K562 (cell line): Measurements from ENCODE around the gene TXLNA. TPM values are rescaled to one million over a fixed set of nuclear protein-coding genes. Genes with fewer than 3 reads are reported as not detected.
A peak's percentile ranks its signal among the peaks of the same experiment; 100 is the strongest.

ENCODE experiments used
- HLTF ChIP-seq: fragments of 450-650 bp; IDR thresholded peaks from 2 replicates; pipeline ENCODE4 v1.6.1; 2016
- LCOR ChIP-seq: sonication (generic); formaldehyde crosslinking; IDR thresholded peaks from 2 replicates; pipeline ENCODE4 v1.8.0; 2022; ENCODE audit warnings: mild to moderate bottlenecking, missing genetic modification reagents
- MTA2 ChIP-seq: fragments of 450-650 bp; IDR thresholded peaks from 2 replicates; pipeline ENCODE4 v1.6.1; 2016; ENCODE audit warnings: low read depth
- MYC ChIP-seq, 2 experiments: fragments of 250-450 bp in 1 of 2; sonication (Bioruptor Pico) in 1 of 2; IDR thresholded peaks; 2 replicates each; pipeline versions ENCODE4 v1.5.1 to v1.6.1; 2012 to 2021; ENCODE audit warnings: low read depth in 2 of 2, borderline replicate concordance in 1 of 2, improper control_type of control experiment in 1 of 2, low read length in 1 of 2, mild to moderate bottlenecking in 1 of 2, moderate library complexity in 1 of 2
- SIN3A ChIP-seq, 2 experiments: fragments of 150-350 bp in 1 of 2; IDR thresholded peaks; 2 replicates each; pipeline ENCODE4 v1.6.1; 2011 to 2016; ENCODE audit warnings: borderline replicate concordance in 2 of 2, low read depth in 2 of 2, low read length in 2 of 2, mild to moderate bottlenecking in 2 of 2, moderate library complexity in 2 of 2; ENCODE audit not compliant: control insufficient read depth in 1 of 2
- SMARCA4 ChIP-seq: fragments of 450-650 bp; IDR thresholded peaks from 2 replicates; pipeline ENCODE4 v1.6.1; 2016
- SP1 ChIP-seq: sonication (generic); formaldehyde crosslinking; IDR thresholded peaks from 2 replicates; pipeline ENCODE4 v1.8.1; 2022; ENCODE audit warnings: mild to moderate bottlenecking, missing genetic modification reagents
- TEAD4 ChIP-seq, 2 experiments: sonication (generic) in 1 of 2; formaldehyde crosslinking in 1 of 2; IDR thresholded peaks; 2 replicates each; pipeline versions ENCODE4 v1.6.1 to v1.8.0; 2012 to 2022; ENCODE audit warnings: borderline replicate concordance in 1 of 2, inconsistent platforms in 1 of 2, low read length in 1 of 2, mild to moderate bottlenecking in 1 of 2, missing genetic modification reagents in 1 of 2
- polyA plus RNA-seq, 8 experiments: library from polyadenylated mRNA; depleted of rRNA in 4 of 8; stranded (reverse) in 5 of 8; unstranded in 3 of 8; fragments of >200 nt; fragmentation: Nextera tagmentation in 2 of 8; fragmentation: Illumina TruSeq in 1 of 8; extraction: Ambion mirVana in 2 of 8; extraction: Trizol in 1 of 8; gene quantifications; 2 replicates each; pipeline versions ENCODE4 v1.2.1 to v1.2.3, GENCODE V29; 2011 to 2014; ENCODE audit warnings: inconsistent platforms in 1 of 8, missing spikeins in 1 of 8
- total RNA-seq, 7 experiments: library from RNA; depleted of rRNA in 6 of 7; stranded (reverse); fragments of >200 nt in 6 of 7; fragmentation: Illumina TruSeq in 2 of 7; extraction: Trizol in 2 of 7; gene quantifications; 2 replicates each; pipeline versions ENCODE4 v1.2.1 to v1.2.3, GENCODE V29; 2011 to 2021; ENCODE audit warnings: low replicate concordance in 1 of 7
- TF ChIP-seq, protein P1 (sequence below): fragments of 450-650 bp; IDR thresholded peaks from 2 replicates; pipeline ENCODE4 v1.6.1; 2017; ENCODE audit warnings: antibody characterized with exemption, mild to moderate bottlenecking
- TF ChIP-seq, protein P2 (sequence below): fragments of 150-350 bp; conservative IDR thresholded peaks from 2 replicates; pipeline ENCODE4 v1.6.1; 2014; ENCODE audit warnings: low read length
- TF ChIP-seq, protein P3 (sequence below), 2 experiments: IDR thresholded peaks; 2 replicates each; pipeline ENCODE4 v1.6.1; 2012; ENCODE audit warnings: improper control_type of control experiment in 2 of 2, low read depth in 2 of 2, low read length in 2 of 2, borderline replicate concordance in 1 of 2

The TXLNA gene
- total and polyA plus RNA-seq, 9 of the 15 experiments (the other 6 are each of a cell fraction or from before 2014, with no cell fraction given): 9.2 to 54.5 (median 39.3) TPM

DNA sequence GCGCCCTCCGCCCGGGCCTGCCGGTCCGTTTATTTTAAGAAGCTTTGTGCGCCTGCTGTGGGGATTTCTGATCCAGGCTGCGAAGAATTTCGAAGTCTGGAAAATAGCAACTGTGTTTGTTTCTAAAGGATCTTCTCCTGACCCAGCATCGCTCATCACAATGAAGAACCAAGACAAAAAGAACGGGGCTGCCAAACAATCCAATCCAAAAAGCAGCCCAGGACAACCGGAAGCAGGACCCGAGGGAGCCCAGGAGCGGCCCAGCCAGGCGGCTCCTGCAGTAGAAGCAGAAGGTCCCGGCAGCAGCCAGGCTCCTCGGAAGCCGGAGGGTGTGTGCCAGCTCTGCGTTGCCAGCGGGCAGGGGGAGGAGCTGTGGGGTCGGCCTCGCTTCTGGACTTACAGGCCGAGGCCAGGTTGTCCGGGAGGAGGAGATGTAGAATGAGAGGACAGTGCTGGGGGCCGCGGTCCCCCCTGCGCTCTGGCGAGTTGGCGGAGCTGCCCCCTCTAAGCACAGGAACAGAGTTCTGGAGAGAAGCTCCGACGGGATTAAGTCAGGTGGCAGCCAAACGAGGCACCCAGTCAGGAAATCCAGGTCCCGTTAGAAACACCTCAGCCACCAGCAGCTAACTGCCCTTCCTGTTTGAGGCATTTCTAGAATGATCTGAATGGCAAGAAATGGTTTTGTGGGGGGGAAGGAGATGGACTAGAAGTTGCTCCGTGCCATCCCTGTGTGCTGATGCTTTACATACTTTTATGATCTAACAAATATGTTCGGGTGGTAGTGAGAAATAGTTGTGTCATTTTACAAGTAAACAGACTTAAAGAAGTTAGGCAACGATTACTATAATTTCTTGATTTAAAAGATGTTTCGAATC, 948 bp downstream of the TXLNA start (continued):
- TF ChIP-seq MYC (IDR thresholded peaks at IDR 0.05; ENCODE audit: low read depth, low read length) (no peak), MYC (CRISPR knock-in tag; IDR thresholded peaks at IDR 0.05; ENCODE audit: borderline replicate concordance, low read depth) (0 out of 2 replicates have a peak, but pooled peaks have one; percentile 28), SP1 (CRISPR knock-in tag) (no peak), HLTF (no peak), SIN3A (IDR thresholded peaks at IDR 0.05; ENCODE audit: borderline replicate concordance in 2 of 2, control insufficient read depth in 1 of 2, low read depth in 2 of 2, low read length in 2 of 2) (0 out of 4 replicates have a peak, but pooled peaks of 1 of the 2 experiments have one; percentile 51), LCOR (CRISPR knock-in tag) (0 out of 2 replicates have a peak, but pooled peaks have one; percentile 32), MTA2 (no peak), SMARCA4 (peak; percentile 17; the same call in 1 of the 2 replicates), TEAD4 (IDR thresholded peaks at IDR 0.05; ENCODE audit: low read length) (no peak), TEAD4 (CRISPR knock-in tag; IDR thresholded peaks at IDR 0.05; ENCODE audit: borderline replicate concordance) (0 out of 2 replicates have a peak, but pooled peaks have one; percentile 44)
- TF ChIP-seq, protein P1, sequence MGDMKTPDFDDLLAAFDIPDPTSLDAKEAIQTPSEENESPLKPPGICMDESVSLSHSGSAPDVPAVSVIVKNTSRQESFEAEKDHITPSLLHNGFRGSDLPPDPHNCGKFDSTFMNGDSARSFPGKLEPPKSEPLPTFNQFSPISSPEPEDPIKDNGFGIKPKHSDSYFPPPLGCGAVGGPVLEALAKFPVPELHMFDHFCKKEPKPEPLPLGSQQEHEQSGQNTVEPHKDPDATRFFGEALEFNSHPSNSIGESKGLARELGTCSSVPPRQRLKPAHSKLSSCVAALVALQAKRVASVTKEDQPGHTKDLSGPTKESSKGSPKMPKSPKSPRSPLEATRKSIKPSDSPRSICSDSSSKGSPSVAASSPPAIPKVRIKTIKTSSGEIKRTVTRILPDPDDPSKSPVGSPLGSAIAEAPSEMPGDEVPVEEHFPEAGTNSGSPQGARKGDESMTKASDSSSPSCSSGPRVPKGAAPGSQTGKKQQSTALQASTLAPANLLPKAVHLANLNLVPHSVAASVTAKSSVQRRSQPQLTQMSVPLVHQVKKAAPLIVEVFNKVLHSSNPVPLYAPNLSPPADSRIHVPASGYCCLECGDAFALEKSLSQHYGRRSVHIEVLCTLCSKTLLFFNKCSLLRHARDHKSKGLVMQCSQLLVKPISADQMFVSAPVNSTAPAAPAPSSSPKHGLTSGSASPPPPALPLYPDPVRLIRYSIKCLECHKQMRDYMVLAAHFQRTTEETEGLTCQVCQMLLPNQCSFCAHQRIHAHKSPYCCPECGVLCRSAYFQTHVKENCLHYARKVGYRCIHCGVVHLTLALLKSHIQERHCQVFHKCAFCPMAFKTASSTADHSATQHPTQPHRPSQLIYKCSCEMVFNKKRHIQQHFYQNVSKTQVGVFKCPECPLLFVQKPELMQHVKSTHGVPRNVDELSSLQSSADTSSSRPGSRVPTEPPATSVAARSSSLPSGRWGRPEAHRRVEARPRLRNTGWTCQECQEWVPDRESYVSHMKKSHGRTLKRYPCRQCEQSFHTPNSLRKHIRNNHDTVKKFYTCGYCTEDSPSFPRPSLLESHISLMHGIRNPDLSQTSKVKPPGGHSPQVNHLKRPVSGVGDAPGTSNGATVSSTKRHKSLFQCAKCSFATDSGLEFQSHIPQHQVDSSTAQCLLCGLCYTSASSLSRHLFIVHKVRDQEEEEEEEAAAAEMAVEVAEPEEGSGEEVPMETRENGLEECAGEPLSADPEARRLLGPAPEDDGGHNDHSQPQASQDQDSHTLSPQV: no peak
- TF ChIP-seq, protein P2, sequence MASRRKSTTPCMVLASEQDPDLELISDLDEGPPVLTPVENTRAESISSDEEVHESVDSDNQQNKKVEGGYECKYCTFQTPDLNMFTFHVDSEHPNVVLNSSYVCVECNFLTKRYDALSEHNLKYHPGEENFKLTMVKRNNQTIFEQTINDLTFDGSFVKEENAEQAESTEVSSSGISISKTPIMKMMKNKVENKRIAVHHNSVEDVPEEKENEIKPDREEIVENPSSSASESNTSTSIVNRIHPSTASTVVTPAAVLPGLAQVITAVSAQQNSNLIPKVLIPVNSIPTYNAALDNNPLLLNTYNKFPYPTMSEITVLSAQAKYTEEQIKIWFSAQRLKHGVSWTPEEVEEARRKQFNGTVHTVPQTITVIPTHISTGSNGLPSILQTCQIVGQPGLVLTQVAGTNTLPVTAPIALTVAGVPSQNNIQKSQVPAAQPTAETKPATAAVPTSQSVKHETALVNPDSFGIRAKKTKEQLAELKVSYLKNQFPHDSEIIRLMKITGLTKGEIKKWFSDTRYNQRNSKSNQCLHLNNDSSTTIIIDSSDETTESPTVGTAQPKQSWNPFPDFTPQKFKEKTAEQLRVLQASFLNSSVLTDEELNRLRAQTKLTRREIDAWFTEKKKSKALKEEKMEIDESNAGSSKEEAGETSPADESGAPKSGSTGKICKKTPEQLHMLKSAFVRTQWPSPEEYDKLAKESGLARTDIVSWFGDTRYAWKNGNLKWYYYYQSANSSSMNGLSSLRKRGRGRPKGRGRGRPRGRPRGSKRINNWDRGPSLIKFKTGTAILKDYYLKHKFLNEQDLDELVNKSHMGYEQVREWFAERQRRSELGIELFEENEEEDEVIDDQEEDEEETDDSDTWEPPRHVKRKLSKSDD: no peak
- TF ChIP-seq, protein P3, sequence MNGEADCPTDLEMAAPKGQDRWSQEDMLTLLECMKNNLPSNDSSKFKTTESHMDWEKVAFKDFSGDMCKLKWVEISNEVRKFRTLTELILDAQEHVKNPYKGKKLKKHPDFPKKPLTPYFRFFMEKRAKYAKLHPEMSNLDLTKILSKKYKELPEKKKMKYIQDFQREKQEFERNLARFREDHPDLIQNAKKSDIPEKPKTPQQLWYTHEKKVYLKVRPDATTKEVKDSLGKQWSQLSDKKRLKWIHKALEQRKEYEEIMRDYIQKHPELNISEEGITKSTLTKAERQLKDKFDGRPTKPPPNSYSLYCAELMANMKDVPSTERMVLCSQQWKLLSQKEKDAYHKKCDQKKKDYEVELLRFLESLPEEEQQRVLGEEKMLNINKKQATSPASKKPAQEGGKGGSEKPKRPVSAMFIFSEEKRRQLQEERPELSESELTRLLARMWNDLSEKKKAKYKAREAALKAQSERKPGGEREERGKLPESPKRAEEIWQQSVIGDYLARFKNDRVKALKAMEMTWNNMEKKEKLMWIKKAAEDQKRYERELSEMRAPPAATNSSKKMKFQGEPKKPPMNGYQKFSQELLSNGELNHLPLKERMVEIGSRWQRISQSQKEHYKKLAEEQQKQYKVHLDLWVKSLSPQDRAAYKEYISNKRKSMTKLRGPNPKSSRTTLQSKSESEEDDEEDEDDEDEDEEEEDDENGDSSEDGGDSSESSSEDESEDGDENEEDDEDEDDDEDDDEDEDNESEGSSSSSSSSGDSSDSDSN (IDR thresholded peaks at IDR 0.05; ENCODE audit: borderline replicate concordance in 1 of 2, low read depth in 2 of 2, low read length in 2 of 2): 0 out of 4 replicates have a peak, but pooled peaks of 1 of the 2 experiments have one; percentile 34
